Dermis microvascular lymphatic vessel endothelial cell (primary cell): Measurements from ENCODE around the gene ARL5C. TPM values are rescaled to one million over a fixed set of nuclear protein-coding genes. Genes with fewer than 3 reads are reported as not detected.
"Not testable (repeated sequence)": the region's sequence is repeated elsewhere in the genome, so short reads cannot be mapped to it uniquely, and the experiment has no call there.

Source experiments
- DNase-seq, 2 donors: peaks; one replicate each; pipeline versions ENCODE4 v3.0.0 to v3.0.0-alpha.2; 2010; ENCODE audit warnings: low read depth in 2 of 2
- total RNA-seq: library from RNA; depleted of rRNA; stranded (reverse); fragments of >200 nt; gene quantifications from 2 replicates; pipeline ENCODE4 v1.2.1, GENCODE V29; 2014

ARL5C gene
- total RNA-seq, 1 donor from 2014 or later: not detected

- DNase-seq: no peak
These were observed 23.9 kb downstream of the ARL5C start for GRCh38 chr17:39141915-39142664.

GRCh38 chr17:39141294-39141693 is 24.7 kb downstream of the ARL5C start:
- no peak for DNase-seq

- DNase-seq: no peak
These were observed 26.4 kb downstream of the ARL5C start for GRCh38 chr17:39139561-39139960.

GRCh38 chr17:39139161-39139511 is 26.8 kb downstream of the ARL5C start:
- no peak for DNase-seq

DNA sequence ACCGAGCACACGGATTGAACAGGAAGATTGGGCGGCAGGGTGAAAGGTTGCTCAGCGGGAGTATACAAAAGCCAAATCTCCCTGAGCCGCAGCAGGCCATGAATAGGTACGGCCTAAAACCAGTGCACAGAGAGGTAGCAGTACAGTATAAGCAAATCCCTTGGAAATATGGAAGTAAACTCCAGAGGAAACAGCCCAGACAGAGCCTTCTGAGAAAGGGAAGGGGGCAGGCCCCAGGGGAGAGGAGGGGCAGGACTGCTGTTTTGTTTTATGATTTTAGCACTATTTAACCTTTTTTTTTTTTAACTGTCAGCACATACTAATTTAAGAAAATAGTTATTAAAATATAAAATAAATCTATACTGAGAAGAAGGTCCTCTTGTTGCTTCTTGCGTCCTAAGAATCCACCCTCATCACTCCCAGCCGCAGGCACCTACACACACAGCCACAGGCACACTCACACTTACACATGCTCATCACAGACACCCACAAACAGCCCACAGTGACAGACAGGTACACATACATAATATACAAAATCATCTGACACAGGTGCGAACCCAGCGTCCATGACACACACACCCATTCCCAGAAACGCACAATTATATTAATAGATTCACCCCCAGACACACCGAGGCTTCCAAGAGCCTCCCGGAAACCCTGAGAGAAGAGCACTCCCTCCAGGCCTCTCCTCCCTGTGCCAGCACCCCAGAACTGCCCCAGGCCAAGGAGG is 27.4 kb downstream of the ARL5C start:
- DNase-seq: no peak

GRCh38 chr17:39134878-39135277 is 31.1 kb downstream of the ARL5C start:
- DNase-seq: no peak

- DNase-seq: no peak
These were observed 33.8 kb downstream of the ARL5C start for GRCh38 chr17:39132192-39132610.

DNA sequence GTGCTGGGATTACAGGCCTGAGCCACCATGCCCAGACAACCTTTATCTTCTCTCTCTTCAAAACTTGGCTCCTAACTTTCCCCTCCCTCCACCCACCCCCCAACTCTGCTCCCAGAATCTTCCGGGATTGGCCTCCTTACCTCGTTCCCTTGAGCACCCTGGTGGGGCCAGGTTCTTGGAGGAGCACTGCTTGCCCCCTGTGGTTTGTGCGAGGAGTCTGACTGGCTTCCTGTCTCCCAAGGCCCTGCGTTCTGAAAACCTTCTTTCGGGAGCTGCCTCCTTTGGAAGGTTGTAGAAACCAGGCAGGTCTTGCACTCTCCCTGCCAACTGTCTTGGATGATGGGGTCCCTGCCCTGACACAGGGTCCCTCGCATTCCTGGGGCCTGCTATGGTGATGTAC is 34.3 kb downstream of the ARL5C start:
- no peak for DNase-seq

- no peak for DNase-seq
These were observed 35.8 kb downstream of the ARL5C start for GRCh38 chr17:39130205-39130604.

- DNase-seq: not testable (repeated sequence)
These were observed 36.4 kb downstream of the ARL5C start for GRCh38 chr17:39129544-39129943.

DNA sequence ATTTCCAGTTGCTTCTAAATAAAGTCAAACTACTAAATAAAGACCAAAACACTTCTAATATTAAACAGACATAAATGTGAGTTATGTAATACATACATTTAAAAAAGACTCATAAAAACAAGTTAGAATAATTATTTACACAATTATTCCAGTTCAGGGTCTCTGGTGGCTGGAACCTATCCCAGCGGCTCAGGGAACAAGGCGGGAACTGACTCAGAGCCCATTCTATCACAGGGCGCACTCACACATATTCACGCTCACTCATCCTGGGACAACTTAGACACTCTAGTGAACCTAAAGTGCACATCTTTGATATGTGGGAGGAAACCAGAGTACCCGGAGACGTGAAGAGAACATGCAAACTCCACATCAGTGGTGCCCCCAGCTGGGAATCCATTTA is 39.5 kb downstream of the ARL5C start:
- DNase-seq: no peak

DNA sequence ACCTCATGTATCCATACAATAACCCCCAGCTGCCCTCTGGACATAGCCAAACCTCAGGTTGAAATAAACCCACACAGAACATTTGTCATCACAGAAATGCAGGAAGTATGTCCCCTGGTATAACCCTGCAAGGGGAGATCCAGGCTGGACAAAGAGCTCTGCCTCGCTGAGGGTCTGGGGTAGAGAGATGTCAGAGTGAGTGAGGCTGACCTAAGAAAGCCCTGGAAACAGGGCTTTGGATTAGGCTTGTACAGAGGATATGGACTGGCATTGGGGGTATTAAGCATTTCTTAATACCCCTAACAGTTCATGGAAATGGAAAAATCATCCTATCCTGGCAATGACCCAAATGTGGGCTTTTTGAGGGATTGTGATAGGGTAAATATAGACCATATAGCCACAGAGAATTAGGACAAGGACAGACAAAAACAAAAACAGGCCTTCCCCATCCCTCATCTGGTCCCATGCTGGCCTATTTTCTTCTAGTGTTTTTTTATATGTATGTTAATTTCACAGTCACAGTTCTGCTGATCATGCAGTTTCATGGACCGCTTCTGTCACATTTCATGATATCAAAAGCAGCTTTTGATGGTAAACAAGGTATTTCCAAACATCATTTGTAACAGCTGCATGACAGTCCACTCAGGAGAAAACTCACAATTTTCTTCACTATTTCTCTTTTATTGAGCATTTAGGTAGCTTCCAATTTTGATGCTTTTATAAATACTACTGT is 40.7 kb downstream of the ARL5C start:
- no peak for DNase-seq

DNA sequence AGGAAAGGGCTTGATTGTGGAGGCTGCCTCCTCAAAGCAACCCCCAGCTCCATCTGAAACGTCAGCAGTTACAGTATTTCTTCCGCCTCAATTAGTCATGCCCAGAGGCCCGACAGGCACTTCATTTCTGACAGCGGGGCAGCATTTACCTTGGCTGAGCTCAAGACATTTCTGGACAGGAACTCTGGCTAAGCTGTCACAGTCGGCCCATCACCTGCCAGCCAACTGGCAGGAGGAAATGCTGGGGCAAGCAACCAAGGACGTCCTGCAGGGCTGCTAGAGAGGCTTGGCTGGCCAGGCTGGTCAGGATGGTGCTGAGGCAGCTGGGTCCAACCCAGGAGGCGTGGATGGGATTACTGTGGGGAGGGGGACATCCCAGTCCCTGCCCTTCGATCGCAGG is 42.3 kb downstream of the ARL5C start:
- no peak for DNase-seq

DNA sequence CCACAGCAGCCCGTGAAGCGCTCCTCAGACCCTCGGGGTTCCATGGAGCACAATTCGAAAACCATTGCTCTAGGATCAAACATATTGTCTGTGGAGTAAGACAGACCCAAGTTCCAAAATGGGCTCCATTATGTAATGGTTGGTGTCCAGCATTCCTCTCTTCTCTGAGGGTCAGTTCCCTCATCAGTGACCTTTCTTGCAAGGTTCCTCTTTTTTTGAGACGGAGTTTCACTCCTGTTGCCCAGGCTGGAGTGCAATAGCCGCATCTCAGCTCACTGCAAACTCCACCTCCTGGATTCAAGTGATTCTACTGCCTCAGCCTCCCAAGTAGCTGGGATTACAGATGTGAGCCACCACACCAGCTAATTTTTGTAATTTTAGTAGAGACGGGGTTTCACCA is 43.0 kb downstream of the ARL5C start:
- DNase-seq: no peak

- not testable (repeated sequence) for DNase-seq
These were observed 44.0 kb downstream of the ARL5C start for GRCh38 chr17:39121919-39122318.

DNA sequence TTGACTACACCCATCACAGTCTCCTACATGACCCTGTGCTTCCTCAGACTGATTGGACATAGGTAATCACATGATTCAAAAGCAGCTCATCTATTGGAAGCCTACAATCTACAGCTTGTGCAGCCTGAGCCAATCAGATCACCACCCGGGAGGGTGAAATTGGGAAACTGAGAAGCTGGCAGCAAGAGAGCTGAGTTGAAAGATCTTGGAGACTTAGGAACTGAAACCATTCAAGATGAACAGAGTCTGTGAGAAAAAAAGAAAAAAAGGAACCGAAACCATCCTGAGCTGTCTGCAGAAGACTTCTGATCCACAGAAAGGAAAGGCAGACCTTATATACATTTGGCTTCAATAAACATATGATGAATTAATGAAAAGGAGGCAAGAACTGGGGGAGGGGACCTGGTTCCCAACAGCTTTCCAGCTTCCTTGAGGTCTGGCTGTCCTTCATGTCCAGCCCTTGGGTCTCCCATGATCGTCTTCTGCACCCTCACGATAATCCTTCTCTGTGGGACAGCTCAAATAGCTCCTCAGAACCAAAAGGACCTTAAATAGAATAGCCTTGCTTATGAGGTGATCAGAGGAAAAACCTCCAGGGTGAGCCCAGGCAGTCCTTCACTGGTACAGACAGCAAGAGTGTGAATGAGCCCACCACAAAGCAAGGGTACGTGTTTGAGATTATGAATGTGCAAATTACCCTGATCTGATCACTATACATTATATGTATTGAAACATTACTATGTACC is 47.1 kb downstream of the ARL5C start:
- DNase-seq: no peak

- DNase-seq: no peak
These were observed 49.7 kb downstream of the ARL5C start for GRCh38 chr17:39116224-39116623.

DNA sequence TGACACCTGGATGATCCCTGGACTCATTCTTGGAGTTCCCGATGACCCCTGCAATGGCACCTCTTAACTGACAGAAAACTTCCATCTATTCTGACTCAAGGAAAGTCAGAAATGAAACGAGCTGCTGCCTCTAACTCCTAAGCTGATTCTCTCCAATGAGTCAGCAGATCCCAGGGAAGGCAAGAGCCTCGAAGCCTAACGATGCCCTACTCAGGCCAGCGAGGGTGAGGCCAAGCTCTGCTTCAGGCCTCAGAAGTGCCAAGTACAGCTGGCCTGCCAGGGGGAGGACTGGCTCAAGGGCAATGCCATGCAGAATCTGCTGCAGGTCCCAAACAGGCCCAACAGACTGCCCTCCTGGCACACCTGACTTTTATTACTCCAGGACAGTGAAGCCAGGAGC is 50.8 kb downstream of the ARL5C start:
- DNase-seq: no peak

- no peak for DNase-seq
These were observed 51.2 kb downstream of the ARL5C start for GRCh38 chr17:39114723-39115122.

- DNase-seq: no peak
These were observed 52.1 kb downstream of the ARL5C start for GRCh38 chr17:39113871-39114270.

GRCh38 chr17:39110435-39111136 is 55.4 kb downstream of the ARL5C start:
- no peak for DNase-seq
